H9 (cell line): Measurements from ENCODE around the gene PMEPA1. TPM values are rescaled to one million over a fixed set of nuclear protein-coding genes. Genes with fewer than 3 reads are reported as not detected.

ENCODE experiments used
- DNase-seq: peaks from one replicate; pipeline ENCODE4 v3.0.0-alpha.2; 2017
- H2AFZ ChIP-seq: one replicate; pipeline ENCODE4 v1.6.1; 2013; ENCODE audit warnings: mild to moderate bottlenecking, low read length, control low read depth, moderate library complexity
- H2AK5ac ChIP-seq: 2 replicates; pipeline ENCODE4 v1.6.1; 2013; ENCODE audit warnings: low read length, control low read depth, mixed read lengths; ENCODE audit not compliant: insufficient read length
- H2BK120ac ChIP-seq: one replicate; pipeline ENCODE4 v1.6.1; 2013; ENCODE audit warnings: low read depth, mild to moderate bottlenecking, low read length, control low read depth, inconsistent platforms; ENCODE audit not compliant: poor library complexity, severe bottlenecking
- H2BK12ac ChIP-seq: 2 replicates; pipeline ENCODE4 v1.6.1; 2013; ENCODE audit warnings: low read length, control low read depth, mixed read lengths, low read depth; ENCODE audit not compliant: insufficient read length
- H2BK15ac ChIP-seq: 2 replicates; pipeline ENCODE4 v1.6.1; 2013; ENCODE audit warnings: low read depth, low read length, control low read depth
- H2BK20ac ChIP-seq: one replicate; pipeline ENCODE4 v1.6.1; 2013; ENCODE audit warnings: low read depth, mild to moderate bottlenecking, low read length, control low read depth, inconsistent platforms; ENCODE audit not compliant: poor library complexity, severe bottlenecking
- H2BK5ac ChIP-seq: 2 replicates; pipeline ENCODE4 v1.6.1; 2013; ENCODE audit warnings: low read length, control low read depth, mixed read lengths; ENCODE audit not compliant: insufficient read length
- H3K14ac ChIP-seq: 2 replicates; pipeline ENCODE4 v1.6.1; 2013; ENCODE audit warnings: low read length, control low read depth; ENCODE audit not compliant: insufficient read depth
- H3K18ac ChIP-seq: 2 replicates; pipeline ENCODE4 v1.6.1; 2013; ENCODE audit warnings: low read depth, mild to moderate bottlenecking, mixed read lengths, low read length, control low read depth; ENCODE audit not compliant: insufficient read length
- H3K23ac ChIP-seq: 2 replicates; pipeline ENCODE4 v1.6.1; 2013; ENCODE audit warnings: low read length, control low read depth, mixed read lengths, low read depth; ENCODE audit not compliant: insufficient read length
- H3K23me2 ChIP-seq: 2 replicates; pipeline ENCODE4 v1.6.1; 2013; ENCODE audit warnings: low read depth, mild to moderate bottlenecking, mixed read lengths, low read length, control low read depth; ENCODE audit not compliant: insufficient read length, poor library complexity, severe bottlenecking
- H3K27ac ChIP-seq: 2 replicates; pipeline ENCODE4 v1.5.1; 2013; ENCODE audit warnings: low read length, control low read depth, mixed read lengths, low read depth; ENCODE audit not compliant: insufficient read length
- H3K27me3 ChIP-seq: 2 replicates; pipeline ENCODE4 v1.6.1; 2013; ENCODE audit warnings: low read length, control low read depth, inconsistent platforms; ENCODE audit not compliant: insufficient read depth
- H3K4ac ChIP-seq: 2 replicates; pipeline ENCODE4 v1.6.1; 2013; ENCODE audit warnings: low read depth, mild to moderate bottlenecking, control low read depth, inconsistent platforms, low read length, moderate library complexity
- H3K4me1 ChIP-seq: 2 replicates; pipeline ENCODE4 v1.6.1; 2013; ENCODE audit warnings: low read length, control low read depth, inconsistent platforms; ENCODE audit not compliant: insufficient read depth
- H3K4me2 ChIP-seq: 2 replicates; pipeline ENCODE4 v1.6.1; 2013; ENCODE audit warnings: low read length, control low read depth, mixed read lengths; ENCODE audit not compliant: insufficient read length, insufficient read depth
- H3K56ac ChIP-seq: 2 replicates; pipeline ENCODE4 v1.6.1; 2013; ENCODE audit warnings: low read depth, mild to moderate bottlenecking, mixed read lengths, low read length, control low read depth; ENCODE audit not compliant: insufficient read length
- H3K79me1 ChIP-seq: 2 replicates; pipeline ENCODE4 v1.6.1; 2013; ENCODE audit warnings: low read depth, mild to moderate bottlenecking, moderate library complexity, low read length, control low read depth, inconsistent platforms; ENCODE audit not compliant: insufficient read depth, poor library complexity, severe bottlenecking
- H3K79me2 ChIP-seq: 2 replicates; pipeline ENCODE4 v1.6.1; 2013; ENCODE audit warnings: low read length, control low read depth, inconsistent platforms; ENCODE audit not compliant: insufficient read depth
- H3K9ac ChIP-seq: 2 replicates; pipeline ENCODE4 v1.6.1; 2013; ENCODE audit warnings: low read length, control low read depth, mixed read lengths; ENCODE audit not compliant: insufficient read length; ENCODE audit errors: extremely low read depth
- H3K9me3 ChIP-seq: one replicate; pipeline ENCODE4 v1.6.1; 2013; ENCODE audit warnings: low read depth, low read length, inconsistent platforms; ENCODE audit not compliant: control insufficient read depth
- H3T11ph ChIP-seq: one replicate; pipeline ENCODE4 v1.6.1; 2013; ENCODE audit warnings: mild to moderate bottlenecking, low read length, control low read depth, inconsistent platforms
- H4K20me1 ChIP-seq: one replicate; pipeline ENCODE4 v1.6.1; 2013; ENCODE audit not compliant: control insufficient read depth, insufficient read length, insufficient read depth
- H4K5ac ChIP-seq: 2 replicates; pipeline ENCODE4 v1.6.1; 2013; ENCODE audit warnings: low read depth, mild to moderate bottlenecking, mixed read lengths, low read length, control low read depth; ENCODE audit not compliant: insufficient read length
- H4K8ac ChIP-seq: replicated peaks from 2 replicates; pipeline ENCODE4 v1.6.1; 2013; ENCODE audit warnings: low read length, control low read depth, mixed read lengths, low read depth; ENCODE audit not compliant: insufficient read length
- H4K91ac ChIP-seq: 2 replicates; pipeline ENCODE4 v1.6.1; 2013; ENCODE audit warnings: low read depth, mild to moderate bottlenecking, moderate library complexity, mixed read lengths, low read length, control low read depth; ENCODE audit not compliant: insufficient read length
- H3K27ac Mint-ChIP-seq, 3 experiments: 2 replicates in 2 of 3; 3 replicates in 1 of 3; pipeline ENCODE4 v1.8.0; 2020 to 2021; ENCODE audit warnings: mixed read lengths in 3 of 3, mild to moderate bottlenecking in 1 of 3, moderate library complexity in 1 of 3
- H3K27me3 Mint-ChIP-seq: 2 replicates; pipeline ENCODE4 v1.8.0; 2021; ENCODE audit warnings: low read depth, mild to moderate bottlenecking, moderate library complexity, mixed read lengths
- H3K36me3 Mint-ChIP-seq, 3 experiments: 2 replicates in 2 of 3; 3 replicates in 1 of 3; pipeline ENCODE4 v1.8.0; 2020 to 2021; ENCODE audit warnings: low read depth in 3 of 3, mixed read lengths in 3 of 3; ENCODE audit not compliant: insufficient read depth in 1 of 3
- H3K4me1 Mint-ChIP-seq, 2 experiments: 2 replicates each; pipeline ENCODE4 v1.8.0; 2020; ENCODE audit warnings: mixed read lengths in 2 of 2
- H3K4me3 Mint-ChIP-seq, 2 experiments: 2 replicates in 1 of 2; 3 replicates in 1 of 2; pipeline ENCODE4 v1.8.0; 2020 to 2021; ENCODE audit warnings: mild to moderate bottlenecking in 2 of 2, mixed read lengths in 2 of 2, moderate library complexity in 1 of 2
- H3K9me3 Mint-ChIP-seq, 2 experiments: 2 replicates in 1 of 2; 3 replicates in 1 of 2; pipeline ENCODE4 v1.8.0; 2020; ENCODE audit warnings: mild to moderate bottlenecking in 2 of 2, mixed read lengths in 2 of 2, moderate library complexity in 1 of 2
- CTCF ChIP-seq: fragments of 200-600 bp; sonication (generic); conservative IDR thresholded peaks from 3 replicates; pipeline ENCODE4 v1.8.0; 2021; ENCODE audit warnings: antibody characterized with exemption, mild to moderate bottlenecking
- WGBS: extraction: QIAGEN DNeasy Blood & Tissue Kit; methylation state at CpG from one replicate; pipeline ENCODE4 v1.1.7; 2013; ENCODE audit warnings: missing lambda C conversion rate, low lambda C conversion rate, mixed read lengths; ENCODE audit not compliant: insufficient read length; ENCODE audit errors: extremely low coverage; 5-methylcytosine and 5-hydroxymethylcytosine counted together
- total RNA-seq: library from RNA; stranded (reverse); gene quantifications from 2 replicates; pipeline ENCODE4 v1.2.1, GENCODE V29; 2021

The PMEPA1 gene
- total RNA-seq, 1 experiment from 2014 or later: 34.6 TPM

- Histone ChIP-seq H3K9me3 (no peaks in the 10 kb centered on the region), H3K27me3 (no peaks in the 10 kb centered on the region), H4K8ac (no peak overlapping the region), H3K56ac (no peak overlapping the region), H3K23me2 (no peaks in the 10 kb centered on the region), H3T11ph (no peak overlapping the region), H2AK5ac (no peak overlapping the region), H4K5ac (no peak overlapping the region), H4K20me1 (no peaks in the 10 kb centered on the region), H3K14ac (no peak overlapping the region), H2BK15ac (no peak overlapping the region), H3K27ac (no peak overlapping the region), H2BK5ac (no peak overlapping the region), H3K79me1 (no peaks in the 10 kb centered on the region), H3K9ac (no peak overlapping the region), H3K79me2 (no peaks in the 10 kb centered on the region), H3K4me1 (no peaks in the 10 kb centered on the region), H4K91ac (no peak overlapping the region), H2BK120ac (no peak overlapping the region), H2BK20ac (no peak overlapping the region), H3K23ac (no peak overlapping the region), H2AFZ (no peak overlapping the region), H3K4ac (no peak overlapping the region), H3K4me2 (no peak overlapping the region), H2BK12ac (no peak overlapping the region), H3K18ac (no peak overlapping the region)
- Mint-ChIP-seq H3K4me3 (no peak overlapping the region), H3K9me3 (peaks cover 3 to 4% of the 10 kb centered on the region in 2 experiments; a peak in 4 of 5 replicates), H3K4me1 (peaks cover 12 to 20% of the 10 kb centered on the region in 2 experiments), H3K27ac (no peak overlapping the region), H3K36me3 (no peaks in the 10 kb centered on the region; a peak in 1 of 7 replicates), H3K27me3 (peaks cover 25% of the 10 kb centered on the region)
- DNase-seq: no peak
- no peak for TF ChIP-seq CTCF
- no CpG with 5 or more reads among the region's 1 CpG for WGBS
These were observed 45.8 kb upstream of the PMEPA1 start for GRCh38 chr20:57755609-57756008.
